A549 (cell line): ENCODE measurements around the gene KIF5C. TPM values are rescaled to one million over a fixed set of nuclear protein-coding genes. Genes with fewer than 3 reads are reported as not detected.

ENCODE experiments used
- ATAC-seq, 2 experiments: fragments of 200-7000 bp in 1 of 2; fragments of >200 bp in 1 of 2; cut with Nextera tagmentation in 1 of 2; cut with Tn5 transposase in 1 of 2; 3 replicates each; pipeline versions ENCODE4 v1.8.0 to v1.9.1; 2018 to 2020; ENCODE audit warnings: mild to moderate bottlenecking in 1 of 2, moderate library complexity in 1 of 2
- CTCF ChIA-PET: fragments of 300-600 bp; sonication (Branson Sonifier 250); formaldehyde crosslinking; extraction: SDS; loops from one replicate; lab custom pipeline; 2021; ENCODE audit warnings: antibody characterized with exemption, inconsistent platforms; lab: Yijun Ruan, JAX
- POLR2A ChIA-PET: fragments of 350-600 bp; formaldehyde crosslinking; extraction: SDS; loops from one replicate; lab custom pipeline; 2021; ENCODE audit warnings: antibody characterized with exemption, inconsistent platforms; lab: Yijun Ruan, JAX
- DNase-seq, 2 experiments: peaks; one replicate each; pipeline versions ENCODE4 v3.0.0 to v3.0.0-alpha.2; 2011 to 2016; ENCODE audit warnings: low read depth in 1 of 2, low spot score in 1 of 2
- FAIRE-seq: peaks from 2 replicates; lab custom pipeline; 2011; peaks lifted over from hg19 to GRCh38; lab: Jason Lieb, UNC
- H3K27ac ChIP-seq, 2 experiments: fragments of >200 bp; sonication (Bioruptor Twin); formaldehyde crosslinking; 3 replicates each; pipeline ENCODE4 v1.5.1; 2016 to 2017
- H3K4me1 ChIP-seq: fragments of >200 bp; sonication (Bioruptor Twin); formaldehyde crosslinking; 3 replicates; pipeline ENCODE4 v1.6.1; 2016
- H3K4me2 ChIP-seq: fragments of >200 bp; sonication (Bioruptor Twin); formaldehyde crosslinking; 3 replicates; pipeline ENCODE4 v1.6.1; 2016
- H3K4me3 ChIP-seq: fragments of >200 bp; sonication (Bioruptor Twin); formaldehyde crosslinking; 3 replicates; pipeline ENCODE4 v1.5.1; 2016
- H3K9me3 ChIP-seq: fragments of >200 bp; sonication (Bioruptor Twin); formaldehyde crosslinking; 3 replicates; pipeline ENCODE4 v1.6.1; 2016
- CEBPB ChIP-seq, 2 experiments: fragments of >200 bp in 1 of 2; sonication (Bioruptor Twin) in 1 of 2; formaldehyde crosslinking in 1 of 2; IDR thresholded peaks; 2 replicates each; pipeline ENCODE4 v1.6.1; 2012 to 2016
- CHD2 ChIP-seq: fragments of 150-350 bp; IDR thresholded peaks from 2 replicates; pipeline ENCODE4 v1.6.1; 2014; ENCODE audit warnings: low read length; ENCODE audit not compliant: partially characterized antibody
- EHF ChIP-seq: fragments of 250-450 bp; sonication (Bioruptor Pico); IDR thresholded peaks from 2 replicates; pipeline ENCODE4 v1.5.0; 2020; ENCODE audit warnings: mild to moderate bottlenecking
- FOXS1 ChIP-seq: fragments of 250-450 bp; sonication (Bioruptor Pico); IDR thresholded peaks from 2 replicates; pipeline ENCODE4 v1.5.0; 2020; ENCODE audit warnings: mild to moderate bottlenecking, moderate library complexity
- HDAC2 ChIP-seq: fragments of 200-600 bp; sonication (generic); IDR thresholded peaks from 2 replicates; pipeline ENCODE4 v1.6.1; 2016
- HES2 ChIP-seq: fragments of >200 bp; sonication (Bioruptor Twin); formaldehyde crosslinking; IDR thresholded peaks from 2 replicates; pipeline ENCODE4 v1.6.1; 2016
- HEYL ChIP-seq: fragments of 250-450 bp; sonication (Bioruptor Pico); IDR thresholded peaks from 2 replicates; pipeline ENCODE4 v1.8.0; 2021; ENCODE audit warnings: mild to moderate bottlenecking, moderate library complexity
- HOXA7 ChIP-seq: fragments of 250-450 bp; sonication (Bioruptor Pico); IDR thresholded peaks from 2 replicates; pipeline ENCODE4 v1.5.0; 2020; ENCODE audit warnings: mild to moderate bottlenecking, moderate library complexity
- HOXB13 ChIP-seq: fragments of 250-450 bp; sonication (Bioruptor Pico); IDR thresholded peaks from 2 replicates; pipeline ENCODE4 v1.5.0; 2020; ENCODE audit warnings: low read depth, mild to moderate bottlenecking, moderate library complexity
- KDM1A ChIP-seq: fragments of 200-600 bp; sonication (generic); IDR thresholded peaks from 2 replicates; pipeline ENCODE4 v1.6.1; 2016; ENCODE audit warnings: low read depth, mild to moderate bottlenecking
- KDM5A ChIP-seq: fragments of 200-600 bp; sonication (generic); IDR thresholded peaks from 2 replicates; pipeline ENCODE4 v1.6.1; 2016; ENCODE audit warnings: antibody characterized with exemption, mild to moderate bottlenecking
- MAX ChIP-seq: IDR thresholded peaks from 2 replicates; pipeline ENCODE4 v1.6.1; 2012
- MAZ ChIP-seq: fragments of 150-350 bp; IDR thresholded peaks from 2 replicates; pipeline ENCODE4 v1.6.1; 2014; ENCODE audit warnings: antibody characterized with exemption, low read depth, low read length, borderline replicate concordance
- MYC ChIP-seq: IDR thresholded peaks from 2 replicates; pipeline ENCODE4 v1.6.1; 2012; ENCODE audit warnings: mild to moderate bottlenecking, inconsistent platforms, low read length, improper control_type of control experiment, borderline replicate concordance
- NFE2L2 ChIP-seq: fragments of 150-350 bp; conservative IDR thresholded peaks from 2 replicates; pipeline ENCODE4 v1.6.1; 2014; ENCODE audit warnings: low read length
- POLR2A ChIP-seq: IDR thresholded peaks from 2 replicates; pipeline ENCODE4 v1.6.1; 2012; ENCODE audit warnings: mild to moderate bottlenecking, low read length
- RNF2 ChIP-seq: fragments of 200-600 bp; sonication (generic); IDR thresholded peaks from 2 replicates; pipeline ENCODE4 v1.6.1; 2016; ENCODE audit warnings: low read depth, mild to moderate bottlenecking, antibody characterized with exemption, moderate library complexity, borderline replicate concordance
- TFCP2L1 ChIP-seq: fragments of 250-450 bp; sonication (Bioruptor Pico); IDR thresholded peaks from 2 replicates; pipeline ENCODE4 v1.5.0; 2021; ENCODE audit warnings: mild to moderate bottlenecking
- USF2 ChIP-seq: fragments of 450-650 bp; IDR thresholded peaks from 2 replicates; pipeline ENCODE4 v1.6.1; 2014; ENCODE audit warnings: antibody characterized with exemption
- ZC3H11A ChIP-seq: fragments of 450-650 bp; IDR thresholded peaks from 2 replicates; pipeline ENCODE4 v1.6.1; 2014; ENCODE audit warnings: antibody characterized with exemption, mild to moderate bottlenecking
- ZFP36 ChIP-seq: fragments of 450-650 bp; IDR thresholded peaks from 2 replicates; pipeline ENCODE4 v1.6.1; 2014; ENCODE audit warnings: borderline replicate concordance; ENCODE audit not compliant: partially characterized antibody
- ZSCAN20 ChIP-seq: fragments of 250-450 bp; sonication (Bioruptor Pico); IDR thresholded peaks from 2 replicates; pipeline ENCODE4 v1.8.0; 2022; ENCODE audit warnings: mild to moderate bottlenecking, moderate library complexity
- WGBS: methylation state at CpG from one replicate; pipeline ENCODE4 v1.1.6; 2017; ENCODE audit errors: missing lambda C conversion rate; 5-methylcytosine and 5-hydroxymethylcytosine counted together
- polyA plus RNA-seq, 4 experiments: library from polyadenylated mRNA; depleted of rRNA in 3 of 4; stranded (reverse); fragments of >200 nt; fragmentation: RNase III in 1 of 4; extraction: RNeasy Plus Mini Kit Qiagen cat#74134 plus additional on column Dnase treatment in 1 of 4; gene quantifications; 2 replicates in 3 of 4; 3 replicates in 1 of 4; pipeline ENCODE4 v1.2.3, GENCODE V29; 2011 to 2017

Gene KIF5C
- polyA plus RNA-seq, 2 of the 4 experiments (the other 2 are of a cell fraction) = 0.27 to 0.30 TPM

GRCh38 chr2:148828941-148829340, 46.1 kb upstream of the KIF5C start (continued):
- no peak for TF ChIP-seq ZFP36
- TF ChIP-seq NFE2L2 = no peak

GRCh38 chr2:148829618-148830017, 45.4 kb upstream of the KIF5C start:
- CTCF ChIA-PET = no interaction called here
- 30% methylated on average over 3 of the region's 3 CpGs for WGBS
- FAIRE-seq = no peak
- H3K4me3 ChIP-seq = no peak overlapping the region
- ATAC-seq = peak; percentile 71 to 78; a peak in 4 of 6 replicates
- DNase-seq = no peak
- no peaks in the 10 kb centered on the region for H3K4me1 ChIP-seq
- no peak overlapping the region for H3K4me2 ChIP-seq
- TF ChIP-seq KDM1A (no peak), HES2 (no peak), HDAC2 (no peak), MAZ (no peak)
- TF ChIP-seq, all 56 proteins: peak for 0
- no peaks in the 10 kb centered on the region for H3K9me3 ChIP-seq
- H3K27ac ChIP-seq = no peak overlapping the region
- POLR2A ChIA-PET = no interaction called here

GRCh38 chr2:148832637-148833036, 42.4 kb upstream of the KIF5C start:
- Histone ChIP-seq H3K9me3 (no peaks in the 10 kb centered on the region), H3K27ac (no peak overlapping the region), H3K4me3 (no peak overlapping the region), H3K4me2 (no peak overlapping the region), H3K4me1 (no peaks in the 10 kb centered on the region)
- ChIA-PET POLR2A (no interaction called here), CTCF (interaction anchor here (1.4 to 2.3 kb wide), 2 partner anchors 15 to 21 kb away, joined by 3 to 6 read pairs; no protein-coding TSS in a partner anchor)
- FAIRE-seq (no peak), ATAC-seq (no peak), DNase-seq (no peak)
- 27% methylated on average over 7 of the region's 7 CpGs for WGBS
- no peak for TF ChIP-seq MYC
- TF ChIP-seq ZSCAN20 (CRISPR knock-in tag) = no peak

- FAIRE-seq = no peak
- ChIA-PET POLR2A (no interaction called here), CTCF (no interaction called here)
- Histone ChIP-seq H3K27ac (no peak overlapping the region), H3K4me1 (no peaks in the 10 kb centered on the region), H3K4me2 (no peak overlapping the region), H3K9me3 (no peaks in the 10 kb centered on the region), H3K4me3 (no peak overlapping the region)
- WGBS = 8% methylated on average over 4 of the region's 4 CpGs
- no peak for TF ChIP-seq CHD2
- no peak for TF ChIP-seq POLR2A
- no peak for TF ChIP-seq EHF
- no peak for TF ChIP-seq MAX
- TF ChIP-seq NFE2L2 = no peak
- no peak for TF ChIP-seq CEBPB (IDR thresholded peaks at IDR 0.05)
- TF ChIP-seq HOXB13 (CRISPR knock-in tag) = no peak
- no peak for TF ChIP-seq HOXA7 (CRISPR knock-in tag)
- TF ChIP-seq TFCP2L1 = no peak
- no peak for TF ChIP-seq KDM5A
- TF ChIP-seq ZC3H11A = no peak
- TF ChIP-seq USF2 = no peak
- no peak for ATAC-seq
- no peak for DNase-seq
These were observed 33.0 kb upstream of the KIF5C start for GRCh38 chr2:148842050-148842449.

GRCh38 chr2:148848146-148848545, 26.9 kb upstream of the KIF5C start:
- CTCF ChIA-PET = no interaction called here
- 3% methylated on average over 1 of the region's 1 CpG for WGBS
- DNase-seq (no peak), ATAC-seq (no peak)
- Histone ChIP-seq H3K27ac (no peak overlapping the region), H3K4me3 (no peak overlapping the region)
- no peak for TF ChIP-seq FOXS1 (CRISPR knock-in tag)
- TF ChIP-seq RNF2 = no peak
- no peak for TF ChIP-seq HEYL
- TF ChIP-seq, all 56 proteins: peak for 0
- peaks cover 11% of the 10 kb centered on the region; the same call in 1 of the 3 replicates for H3K9me3 ChIP-seq
- H3K4me2 ChIP-seq = no peak overlapping the region
- no peaks in the 10 kb centered on the region for H3K4me1 ChIP-seq
- FAIRE-seq = no peak
- POLR2A ChIA-PET = no interaction called here
